IMR-90 (cell line): ENCODE results near the gene GNAT3. TPM values are rescaled to one million over a fixed set of nuclear protein-coding genes. Genes with fewer than 3 reads are reported as not detected.

Experiments used
- ATAC-seq: fragments of 200-7000 bp; cut with Tn5 transposase; 2 replicates; pipeline ENCODE4 v1.9.1; 2020; ENCODE audit warnings: low read depth, mild to moderate bottlenecking, moderate library complexity
- BruUV-seq: library from RNA; stranded (reverse); fragments of 400-500 nt; replicated peaks from 2 replicates; lab custom pipeline; 2021; lab: Mats Ljungman, UMichigan
- CTCF ChIA-PET: fragments of 300-600 bp; formaldehyde crosslinking; extraction: SDS; loops from one replicate; lab custom pipeline; 2021; ENCODE audit warnings: antibody characterized with exemption; lab: Yijun Ruan, JAX
- POLR2A ChIA-PET: fragments of 300-600 bp; sonication (Branson Sonifier 250); formaldehyde crosslinking; loops from one replicate; lab custom pipeline; 2022; ENCODE audit warnings: antibody characterized with exemption; ENCODE audit not compliant: unreplicated experiment; lab: Charles Lee
- DNase-seq: peaks from one replicate; pipeline ENCODE4 v3.0.0; 2013
- H2AFZ ChIP-seq: replicated peaks from 2 replicates; pipeline ENCODE3; 2013; ENCODE audit warnings: low read length, mild to moderate bottlenecking; ENCODE audit not compliant: poor library complexity
- H2AK5ac ChIP-seq: 2 replicates; pipeline ENCODE4 v1.6.1; 2013; ENCODE audit warnings: low read depth, low read length, inconsistent platforms
- H2AK9ac ChIP-seq: replicated peaks from 2 replicates; pipeline ENCODE3; 2013; ENCODE audit warnings: mild to moderate bottlenecking, low read depth, low read length, moderate library complexity; ENCODE audit not compliant: poor library complexity
- H2BK120ac ChIP-seq: 2 replicates; pipeline ENCODE4 v1.6.1; 2013; ENCODE audit warnings: low read depth, low read length, inconsistent platforms
- H2BK15ac ChIP-seq: 3 replicates; pipeline ENCODE4 v1.6.1; 2013; ENCODE audit warnings: low read depth, low read length, inconsistent platforms
- H2BK20ac ChIP-seq: 2 replicates; pipeline ENCODE4 v1.6.1; 2013; ENCODE audit warnings: low read depth, mild to moderate bottlenecking, inconsistent platforms, low read length, moderate library complexity
- H2BK5ac ChIP-seq: 2 replicates; pipeline ENCODE4 v1.6.1; 2013; ENCODE audit warnings: mild to moderate bottlenecking, low read depth, low read length, inconsistent platforms; ENCODE audit not compliant: poor library complexity, severe bottlenecking
- H3K14ac ChIP-seq: replicated peaks from 2 replicates; pipeline ENCODE4 v1.6.1; 2013; ENCODE audit warnings: low read depth, low read length, inconsistent platforms
- H3K18ac ChIP-seq: 2 replicates; pipeline ENCODE4 v1.6.1; 2013; ENCODE audit warnings: low read depth, low read length, control low read depth
- H3K23ac ChIP-seq: 2 replicates; pipeline ENCODE4 v1.6.1; 2013; ENCODE audit warnings: low read depth, low read length, inconsistent platforms
- H3K27ac ChIP-seq: 2 replicates; pipeline ENCODE4 v1.5.1; 2013; ENCODE audit warnings: mild to moderate bottlenecking, control low read depth, low read length; ENCODE audit not compliant: insufficient read depth
- H3K27me3 ChIP-seq: 2 replicates; pipeline ENCODE4 v1.6.1; 2013; ENCODE audit warnings: low read length; ENCODE audit not compliant: control insufficient read depth, insufficient read depth
- H3K36me3 ChIP-seq: 2 replicates; pipeline ENCODE4 v1.6.1; 2013; ENCODE audit warnings: low read length, mixed read lengths; ENCODE audit not compliant: control insufficient read depth, insufficient read depth
- H3K4ac ChIP-seq: 2 replicates; pipeline ENCODE4 v1.6.1; 2013; ENCODE audit warnings: low read depth, low read length, inconsistent platforms
- H3K4me1 ChIP-seq: 2 replicates; pipeline ENCODE4 v1.6.1; 2013; ENCODE audit warnings: low read length, mixed read lengths; ENCODE audit not compliant: control insufficient read depth, insufficient read depth
- H3K4me2 ChIP-seq: 2 replicates; pipeline ENCODE4 v1.6.1; 2013; ENCODE audit warnings: low read depth, mild to moderate bottlenecking, control low read depth, low read length, moderate library complexity
- H3K4me3 ChIP-seq: 2 replicates; pipeline ENCODE4 v1.5.1; 2013; ENCODE audit warnings: low read depth, mild to moderate bottlenecking, control low read depth, low read length, moderate library complexity; ENCODE audit not compliant: insufficient read depth
- H3K56ac ChIP-seq: 2 replicates; pipeline ENCODE4 v1.6.1; 2013; ENCODE audit warnings: low read length, inconsistent platforms; ENCODE audit not compliant: insufficient read depth; ENCODE audit errors: extremely low read depth
- H3K79me1 ChIP-seq, 2 experiments: 2 replicates each; pipeline ENCODE4 v1.6.1; 2013; ENCODE audit warnings: low read length in 2 of 2, inconsistent platforms in 1 of 2, low read depth in 1 of 2
- H3K9ac ChIP-seq: 2 replicates; pipeline ENCODE4 v1.6.1; 2013; ENCODE audit warnings: low read depth, low read length, control low read depth
- H3K9me1 ChIP-seq: 2 replicates; pipeline ENCODE4 v1.6.1; 2013; ENCODE audit warnings: low read length, inconsistent platforms; ENCODE audit not compliant: insufficient read depth
- H3K9me3 ChIP-seq: 2 replicates; pipeline ENCODE4 v1.6.1; 2013; ENCODE audit warnings: low read length; ENCODE audit not compliant: control insufficient read depth, insufficient read depth
- H4K20me1 ChIP-seq: 2 replicates; pipeline ENCODE4 v1.6.1; 2013; ENCODE audit warnings: low read length, inconsistent platforms; ENCODE audit not compliant: insufficient read depth
- H4K5ac ChIP-seq: 2 replicates; pipeline ENCODE4 v1.6.1; 2013; ENCODE audit warnings: mild to moderate bottlenecking, low read depth, low read length, control low read depth
- H4K8ac ChIP-seq, 2 experiments: 2 replicates each; pipeline ENCODE4 v1.6.1; 2013; ENCODE audit warnings: low read depth in 2 of 2, low read length in 2 of 2, control low read depth in 1 of 2, inconsistent platforms in 1 of 2
- H4K91ac ChIP-seq: 2 replicates; pipeline ENCODE4 v1.6.1; 2013; ENCODE audit warnings: low read depth, low read length, inconsistent platforms; ENCODE audit not compliant: insufficient read depth
- FOS ChIP-seq: fragments of 150-350 bp; IDR thresholded peaks from 2 replicates; pipeline ENCODE4 v1.6.1; 2016; ENCODE audit warnings: low read depth, low read length
- MAFK ChIP-seq: IDR thresholded peaks from 2 replicates; pipeline ENCODE4 v1.6.1; 2012; ENCODE audit warnings: low read depth, low read length, improper control_type of control experiment
- NFE2L2 ChIP-seq: fragments of 150-350 bp; IDR thresholded peaks from 2 replicates; pipeline ENCODE4 v1.6.1; 2016; ENCODE audit warnings: low read depth, mild to moderate bottlenecking, low read length
- POLR2A ChIP-seq: IDR thresholded peaks from 2 replicates; pipeline ENCODE4 v1.6.1; 2012; ENCODE audit warnings: mild to moderate bottlenecking, low read depth, low read length
- RFX5 ChIP-seq: IDR thresholded peaks from 2 replicates; pipeline ENCODE4 v1.8.0; 2012; ENCODE audit warnings: low read depth, mild to moderate bottlenecking, low read length, moderate library complexity
- SMC3 ChIP-seq: fragments of 150-350 bp; IDR thresholded peaks from 2 replicates; pipeline ENCODE4 v1.6.1; 2016; ENCODE audit warnings: low read depth, mild to moderate bottlenecking, antibody characterized with exemption, low read length, moderate library complexity
- WGBS, 2 experiments: methylation state at CpG; one replicate each; pipeline versions ENCODE4 v1.1.5 to v1.1.7; 2013; ENCODE audit warnings: missing lambda C conversion rate in 2 of 2; ENCODE audit not compliant: insufficient read length in 1 of 2; ENCODE audit errors: extremely low coverage in 2 of 2; 5-methylcytosine and 5-hydroxymethylcytosine counted together
- dilution Hi-C: fragments of 300-500 bp; cut with HindIII; formaldehyde crosslinking; loops from one replicate; pipeline ENCODE4 v1.14.3; 2018; ENCODE audit warnings: low sequenced_read_pairs; ENCODE audit not compliant: unreplicated experiment
- in situ Hi-C: fragments of 300-500 bp; cut with MboI; formaldehyde crosslinking; loops from 3 replicates; pipeline ENCODE4 v1.14.3; 2019; ENCODE audit warnings: low sequenced_read_pairs, inconsistent platforms, mixed read lengths
- intact Hi-C: fragments of 100-400 bp; cut with micrococcal nuclease; formaldehyde crosslinking; loops from 2 replicates; pipeline ENCODE4 v1.10.0; 2022
- polyA plus RNA-seq, 3 experiments: library from polyadenylated mRNA; depleted of rRNA; stranded (reverse); fragments of >200 nt; gene quantifications; 2 replicates each; pipeline ENCODE4 v1.2.3, GENCODE V29; 2012; ENCODE audit warnings: low replicate concordance in 1 of 3
- total RNA-seq: library from RNA; depleted of rRNA; stranded (reverse); fragments of >200 nt; gene quantifications from 2 replicates; pipeline ENCODE4 v1.2.3, GENCODE V29; 2012
- TF ChIP-seq, protein P1 (sequence below): fragments of 150-350 bp; IDR thresholded peaks from 2 replicates; pipeline ENCODE4 v1.6.1; 2016; ENCODE audit warnings: low read depth, mild to moderate bottlenecking, low read length, moderate library complexity, borderline replicate concordance

GNAT3 gene
- total and polyA plus RNA-seq, 2 of the 4 experiments (the other 2 are of a cell fraction): not detected

GRCh38 chr7:80536426-80536825 is 24.6 kb upstream of the GNAT3 start:
- H3K18ac ChIP-seq: no peak overlapping the region
- H4K5ac ChIP-seq: no peak overlapping the region
- POLR2A ChIA-PET: no interaction called here
- no peak for TF ChIP-seq POLR2A
- TF ChIP-seq NFE2L2: no peak
- TF ChIP-seq FOS: no peak
- no peak for TF ChIP-seq RFX5
- TF ChIP-seq MAFK: no peak
- TF ChIP-seq, protein P1, sequence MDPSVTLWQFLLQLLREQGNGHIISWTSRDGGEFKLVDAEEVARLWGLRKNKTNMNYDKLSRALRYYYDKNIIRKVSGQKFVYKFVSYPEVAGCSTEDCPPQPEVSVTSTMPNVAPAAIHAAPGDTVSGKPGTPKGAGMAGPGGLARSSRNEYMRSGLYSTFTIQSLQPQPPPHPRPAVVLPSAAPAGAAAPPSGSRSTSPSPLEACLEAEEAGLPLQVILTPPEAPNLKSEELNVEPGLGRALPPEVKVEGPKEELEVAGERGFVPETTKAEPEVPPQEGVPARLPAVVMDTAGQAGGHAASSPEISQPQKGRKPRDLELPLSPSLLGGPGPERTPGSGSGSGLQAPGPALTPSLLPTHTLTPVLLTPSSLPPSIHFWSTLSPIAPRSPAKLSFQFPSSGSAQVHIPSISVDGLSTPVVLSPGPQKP: no peak
- TF ChIP-seq SMC3: no peak
- intact Hi-C loops: no loop called here
- dilution Hi-C loops: no loop called here
- ATAC-seq (no peak), DNase-seq (no peak)
- no peak overlapping the region for H2AK9ac ChIP-seq
- H3K14ac ChIP-seq: no peak overlapping the region
- no peak overlapping the region for H2BK20ac ChIP-seq
- no peaks in the 10 kb centered on the region for H3K79me1 ChIP-seq
- in situ Hi-C loops: no loop called here
- H3K27ac ChIP-seq: no peak overlapping the region
- no peak overlapping the region for H3K4me3 ChIP-seq
- BruUV-seq: no TSS peak
- no peak overlapping the region for H3K4ac ChIP-seq
- no peak overlapping the region for H4K91ac ChIP-seq
- 100% methylated on average over 1 of the region's 2 CpGs; no CpG with 5 or more reads in 1 of the 2 experiments for WGBS, 2 experiments
- no peaks in the 10 kb centered on the region for H4K20me1 ChIP-seq
- no peak overlapping the region for H2AFZ ChIP-seq
- H3K9me3 ChIP-seq: no peaks in the 10 kb centered on the region
- H3K36me3 ChIP-seq: no peaks in the 10 kb centered on the region
- CTCF ChIA-PET: no interaction called here
- H3K9ac ChIP-seq: no peak overlapping the region
- H4K8ac ChIP-seq: no peak overlapping the region
- H3K9me1 ChIP-seq: peaks cover 2% of the 10 kb centered on the region; the same call in 1 of the 2 replicates
- H3K4me2 ChIP-seq: no peak overlapping the region
- H3K56ac ChIP-seq: no peak overlapping the region
- H2BK5ac ChIP-seq: no peak overlapping the region
- no peak overlapping the region for H3K23ac ChIP-seq
- no peak overlapping the region for H2BK15ac ChIP-seq
- H2BK120ac ChIP-seq: no peak overlapping the region
- no peak overlapping the region for H2AK5ac ChIP-seq
- no peaks in the 10 kb centered on the region for H3K27me3 ChIP-seq
- peaks cover 4% of the 10 kb centered on the region; the same call in 1 of the 2 replicates for H3K4me1 ChIP-seq
